Neural cell (in vitro differentiated cells): ENCODE results near the gene WASHC2A. TPM values are rescaled to one million over a fixed set of nuclear protein-coding genes. Genes with fewer than 3 reads are reported as not detected.
"Not testable (repeated sequence)": the region's sequence is repeated elsewhere in the genome, so short reads cannot be mapped to it uniquely, and the experiment has no call there.

Source experiments
- H2AFZ ChIP-seq: fragments of 200-600, 300-800 bp; sonication (generic), shearing (Covaris generic); 2 replicates; pipeline ENCODE4 v1.6.0; 2014; ENCODE audit warnings: low read depth, mild to moderate bottlenecking, antibody characterized with exemption, low read length, moderate library complexity
- H3F3A ChIP-seq: fragments of 200-600 bp; shearing (Covaris generic); 2 replicates; pipeline ENCODE4 v1.6.1; 2016; ENCODE audit warnings: mild to moderate bottlenecking, moderate library complexity, mixed read lengths, antibody characterized with exemption, low read length; ENCODE audit not compliant: insufficient read depth, poor library complexity, severe bottlenecking
- H3K27ac ChIP-seq: fragments of 200-600, 300-800 bp; sonication (generic), shearing (Covaris generic); 2 replicates; pipeline ENCODE4 v1.5.1; 2014; ENCODE audit warnings: mild to moderate bottlenecking, low read length, moderate library complexity
- H3K27me3 ChIP-seq: fragments of 300-800, 200-600 bp; sonication (generic), shearing (Covaris generic); 2 replicates; pipeline ENCODE4 v1.6.0; 2014; ENCODE audit warnings: mild to moderate bottlenecking, low read depth, low read length, moderate library complexity; ENCODE audit not compliant: insufficient read depth
- H3K36me3 ChIP-seq: fragments of 300-800, 200-600 bp; sonication (generic), shearing (Covaris generic); 2 replicates; pipeline ENCODE4 v1.5.1; 2014; ENCODE audit warnings: mild to moderate bottlenecking, antibody characterized with exemption, low read length, moderate library complexity; ENCODE audit not compliant: insufficient read depth
- H3K4me2 ChIP-seq: fragments of 300-800, 200-600 bp; sonication (generic), shearing (Covaris generic); 2 replicates; pipeline ENCODE4 v1.6.0; 2014; ENCODE audit warnings: mild to moderate bottlenecking, low read length
- H3K4me3 ChIP-seq: fragments of 300-800, 200-600 bp; sonication (generic), shearing (Covaris generic); 2 replicates; pipeline ENCODE4 v1.5.1; 2014; ENCODE audit warnings: mild to moderate bottlenecking, low read length, moderate library complexity
- H3K79me2 ChIP-seq: fragments of 200-600 bp; shearing (Covaris generic); replicated peaks from 2 replicates; pipeline ENCODE4 v1.6.0; 2014; ENCODE audit warnings: mild to moderate bottlenecking, low read length, moderate library complexity; ENCODE audit not compliant: insufficient read depth
- H3K9ac ChIP-seq: fragments of 300-800, 200-600 bp; sonication (generic), shearing (Covaris generic); 2 replicates; pipeline ENCODE4 v1.6.1; 2016; ENCODE audit warnings: mild to moderate bottlenecking, low read length, mixed read lengths
- H3K9me2 ChIP-seq: fragments of 200-600 bp; shearing (Covaris generic); 2 replicates; pipeline ENCODE4 v1.6.1; 2016; ENCODE audit warnings: mild to moderate bottlenecking, low read length, mixed read lengths; ENCODE audit not compliant: insufficient read depth
- H3K9me3 ChIP-seq: fragments of 200-600, 300-800 bp; sonication (generic), shearing (Covaris generic); 2 replicates; pipeline ENCODE4 v1.6.1; 2016; ENCODE audit warnings: mild to moderate bottlenecking, mixed run types, low read length, moderate library complexity, mixed read lengths
- H4K20me1 ChIP-seq: fragments of 200-600 bp; shearing (Covaris generic); 2 replicates; pipeline ENCODE4 v1.6.1; 2016; ENCODE audit warnings: mild to moderate bottlenecking, mixed run types; ENCODE audit not compliant: insufficient read depth
- polyA plus RNA-seq: library from polyadenylated mRNA; depleted of rRNA; stranded (reverse); fragments of >200 nt; gene quantifications from 2 replicates; pipeline ENCODE4 v1.2.3, GENCODE V29; 2014

WASHC2A gene
- polyA plus RNA-seq, 1 donor from 2014 or later, result 18.7 TPM

DNA sequence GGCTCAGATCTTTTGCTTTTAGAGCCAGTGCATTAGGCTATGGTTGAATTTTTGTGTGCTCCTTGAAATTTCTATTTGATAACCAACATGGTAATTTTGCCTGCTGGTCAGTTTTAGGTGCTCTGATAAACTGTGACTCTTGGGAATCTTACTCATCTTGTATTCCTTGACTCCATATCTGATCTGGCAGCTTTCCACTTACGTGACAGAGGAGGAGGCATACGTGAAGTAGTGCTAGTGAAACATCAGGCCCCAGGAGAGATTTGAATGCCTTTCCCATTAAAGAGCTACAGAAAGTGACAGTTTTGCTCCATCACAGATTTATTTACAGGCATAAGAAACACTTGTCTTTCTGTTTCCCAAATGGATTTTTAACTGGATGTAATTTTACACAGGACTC lies 59.0 kb downstream of the WASHC2A start:
- H2AFZ ChIP-seq, H3K9me2 ChIP-seq: not testable (repeated sequence)

DNA sequence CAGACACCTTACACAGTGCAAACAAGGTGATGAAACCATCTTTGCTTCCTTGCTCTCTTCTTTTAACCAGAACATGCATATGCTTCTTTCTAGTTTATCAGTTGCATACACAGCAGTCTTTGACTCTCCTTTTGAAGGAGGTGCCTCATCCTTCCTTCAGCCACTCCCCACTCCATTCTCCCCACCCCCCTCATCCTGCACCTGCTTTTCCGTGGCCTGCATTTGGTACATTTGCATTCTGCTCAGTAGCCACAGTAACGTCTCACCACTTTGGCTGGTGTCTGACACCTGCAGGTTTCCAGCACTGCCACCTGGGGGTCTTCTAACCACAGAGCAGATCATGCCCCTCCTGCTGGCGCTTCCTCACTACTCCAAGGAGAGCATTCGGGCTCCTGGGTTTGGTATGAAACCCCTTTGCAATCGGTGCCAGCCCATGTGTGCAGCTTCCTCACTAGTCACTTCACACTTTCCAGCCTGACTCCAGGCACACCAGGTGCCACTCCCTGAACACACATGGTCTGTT lies 60.1 kb downstream of the WASHC2A start:
- H3K4me2 ChIP-seq, H3K9me3 ChIP-seq, H3K27me3 ChIP-seq, H3K79me2 ChIP-seq, H3K9ac ChIP-seq, H3K9me2 ChIP-seq, H4K20me1 ChIP-seq, H3K36me3 ChIP-seq, H3K4me3 ChIP-seq, H3K27ac ChIP-seq, H3F3A ChIP-seq, H2AFZ ChIP-seq: not testable (repeated sequence)

More for the DNA sequence above, 59.0 kb downstream of the WASHC2A start:
- H3K27ac ChIP-seq, H3K9ac ChIP-seq, H3K4me2 ChIP-seq, H3K36me3 ChIP-seq, H3K27me3 ChIP-seq, H3K9me3 ChIP-seq, H3K79me2 ChIP-seq, H3K4me3 ChIP-seq, H3F3A ChIP-seq, H4K20me1 ChIP-seq: not testable (repeated sequence)

DNA sequence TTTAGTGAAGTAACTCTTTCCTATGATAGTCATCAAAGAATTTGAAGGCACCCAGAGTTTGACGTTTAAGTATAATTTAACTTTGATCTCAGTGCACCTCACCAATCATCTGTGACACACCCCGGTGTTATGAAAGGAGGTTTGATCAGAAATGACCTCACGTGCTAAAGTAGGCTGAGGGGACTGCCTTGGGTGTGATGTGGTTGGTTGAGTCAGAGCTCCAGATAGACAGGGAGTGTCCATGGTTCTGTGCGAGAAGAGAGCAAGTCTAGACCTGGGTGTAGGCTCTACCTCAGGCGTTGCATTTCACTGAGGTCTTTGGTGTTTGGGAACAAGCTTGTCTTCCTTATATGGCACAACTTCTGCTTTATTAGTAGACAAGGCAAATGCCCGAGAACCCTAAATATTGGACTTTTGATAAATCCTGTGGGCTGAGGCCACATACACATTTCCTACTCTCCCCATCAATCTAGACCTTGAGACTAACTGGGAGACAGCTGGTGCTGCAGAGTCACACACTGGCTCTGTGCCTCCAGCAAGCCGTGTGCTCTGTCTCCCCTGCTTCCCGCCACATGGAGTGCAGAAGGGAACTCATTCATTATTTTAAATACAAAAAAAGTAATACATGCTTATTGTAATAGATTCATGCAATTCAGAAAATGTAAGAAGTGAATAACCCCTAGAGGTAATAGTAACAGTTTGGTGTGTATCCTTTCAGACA lies 63.7 kb downstream of the WASHC2A start:
- not testable (repeated sequence) for H3F3A ChIP-seq, H3K27ac ChIP-seq, H2AFZ ChIP-seq, H3K9me2 ChIP-seq, H3K27me3 ChIP-seq, H3K4me2 ChIP-seq, H4K20me1 ChIP-seq, H3K4me3 ChIP-seq, H3K9me3 ChIP-seq, H3K9ac ChIP-seq, H3K36me3 ChIP-seq, H3K79me2 ChIP-seq

DNA sequence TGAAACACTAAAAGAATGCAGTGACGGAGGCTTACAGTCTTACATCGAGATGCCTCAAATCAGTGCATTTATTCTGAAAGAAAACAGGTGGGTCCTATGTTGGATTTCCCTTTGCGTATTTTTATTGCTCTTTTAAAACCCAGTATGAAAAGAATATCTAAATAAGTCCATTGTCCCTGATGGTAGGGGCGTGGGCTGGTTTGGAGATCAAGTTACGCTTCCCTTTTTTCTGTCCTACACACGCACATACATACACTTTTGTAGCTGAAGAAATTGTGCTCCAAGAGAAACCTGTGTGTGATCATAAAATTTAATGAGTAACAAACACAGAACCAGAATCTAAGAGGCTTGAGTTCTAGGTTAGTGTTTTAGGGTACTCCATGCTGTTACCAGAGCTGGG lies 64.6 kb downstream of the WASHC2A start:
- not testable (repeated sequence) for H3K9me2 ChIP-seq

DNA sequence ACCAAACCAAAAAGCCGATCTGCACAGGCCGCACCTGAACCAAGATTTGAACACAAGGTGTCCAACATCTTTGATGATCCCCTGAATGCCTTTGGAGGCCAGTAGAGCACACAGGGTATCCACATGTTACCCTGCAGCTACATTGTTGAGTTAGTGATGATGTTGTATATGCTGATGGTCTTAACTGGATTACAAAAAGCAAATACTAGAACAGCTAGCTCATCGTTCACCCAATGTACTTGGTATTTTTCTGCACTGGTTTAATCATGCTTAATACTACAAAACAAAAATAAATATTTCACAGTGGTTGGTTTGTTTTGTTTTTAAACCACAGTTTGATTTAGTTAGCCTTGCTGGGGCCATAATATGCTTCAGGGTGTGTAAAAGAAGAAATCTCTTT lies 65.1 kb downstream of the WASHC2A start:
- H3K27ac ChIP-seq, H2AFZ ChIP-seq, H3K27me3 ChIP-seq, H3K9me2 ChIP-seq, H3K9ac ChIP-seq, H3K36me3 ChIP-seq, H3K4me2 ChIP-seq, H4K20me1 ChIP-seq, H3K9me3 ChIP-seq, H3K79me2 ChIP-seq, H3F3A ChIP-seq, H3K4me3 ChIP-seq: not testable (repeated sequence)

More for the DNA sequence above, 64.6 kb downstream of the WASHC2A start:
- H2AFZ ChIP-seq, H3K36me3 ChIP-seq, H3K9me3 ChIP-seq, H3K27ac ChIP-seq, H3K27me3 ChIP-seq, H3K79me2 ChIP-seq, H3K9ac ChIP-seq, H3K4me3 ChIP-seq, H3K4me2 ChIP-seq, H3F3A ChIP-seq, H4K20me1 ChIP-seq: not testable (repeated sequence)

DNA sequence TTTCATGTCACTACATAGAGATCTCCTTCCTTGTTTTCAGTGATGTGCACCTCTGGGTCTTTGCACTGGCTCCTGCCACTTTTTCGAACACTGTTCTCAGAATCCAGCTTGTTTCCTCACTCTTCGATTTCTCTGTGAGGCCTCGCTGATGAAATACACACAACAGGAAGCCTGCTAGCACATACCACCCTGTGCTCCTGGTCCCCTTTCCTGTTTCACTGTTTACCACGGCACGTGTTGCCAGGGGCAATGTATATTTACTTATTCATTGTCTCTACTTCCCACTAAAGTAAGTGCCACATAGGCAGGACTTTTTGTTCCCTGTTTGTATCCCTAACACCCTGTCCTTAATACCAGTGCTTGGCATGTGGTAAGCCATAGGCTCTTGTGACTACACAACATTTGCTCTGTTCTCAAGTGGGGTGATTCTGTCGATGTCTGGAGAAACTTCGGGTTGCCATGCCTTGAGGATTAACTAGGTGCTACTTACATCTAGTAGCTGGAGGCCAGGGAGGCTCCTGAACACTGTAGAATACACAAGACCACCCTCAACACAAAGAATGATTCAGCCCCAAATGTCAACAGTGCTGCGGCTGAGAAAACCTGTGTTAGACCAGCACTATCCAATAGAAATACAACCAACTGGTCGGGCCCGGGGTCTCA lies 75.9 kb downstream of the WASHC2A start:
- not testable (repeated sequence) for H3K4me2 ChIP-seq, H3K27me3 ChIP-seq

DNA sequence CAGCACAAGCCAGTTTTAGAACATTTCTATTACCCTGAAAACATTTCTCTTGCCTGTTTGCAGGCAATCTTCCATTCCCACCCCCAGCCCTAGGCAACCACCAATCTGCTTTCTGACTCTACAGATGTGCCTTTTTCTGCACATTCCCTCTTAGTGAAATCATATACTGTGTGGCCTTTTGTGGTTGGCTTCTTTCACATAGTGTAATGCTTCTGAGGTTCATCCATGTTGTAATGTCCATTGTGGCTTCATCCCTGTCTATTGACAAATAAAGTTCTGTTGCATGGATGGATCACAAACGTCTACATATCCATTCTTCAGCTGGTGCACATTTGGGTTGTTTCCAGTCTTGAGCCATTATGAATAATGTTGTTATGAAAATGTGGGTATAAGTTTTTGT lies 77.8 kb downstream of the WASHC2A start:
- H4K20me1 ChIP-seq, H3K4me2 ChIP-seq, H3K9me3 ChIP-seq, H3K9me2 ChIP-seq, H3K79me2 ChIP-seq, H3K27me3 ChIP-seq, H3K4me3 ChIP-seq, H2AFZ ChIP-seq, H3K9ac ChIP-seq, H3K27ac ChIP-seq, H3F3A ChIP-seq, H3K36me3 ChIP-seq: not testable (repeated sequence)

More for the DNA sequence above, 75.9 kb downstream of the WASHC2A start:
- H3F3A ChIP-seq, H3K9me3 ChIP-seq, H3K9ac ChIP-seq, H2AFZ ChIP-seq, H3K4me3 ChIP-seq, H4K20me1 ChIP-seq, H3K36me3 ChIP-seq, H3K9me2 ChIP-seq, H3K79me2 ChIP-seq, H3K27ac ChIP-seq: not testable (repeated sequence)
